Endothelial cell of umbilical vein (primary cell): Measurements from ENCODE around the gene POLR2B. TPM values are rescaled to one million over a fixed set of nuclear protein-coding genes. Genes with fewer than 3 reads are reported as not detected.

Source experiments
- BruUV-seq: library from RNA; stranded (reverse); fragments of 400-500 nt; replicated peaks from 2 replicates; lab custom pipeline; 2021; lab: Mats Ljungman, UMichigan
- CTCF ChIA-PET: fragments of 300-600, 350-600 bp; sonication (Branson Sonifier 250); formaldehyde crosslinking; loops from one replicate; lab custom pipeline; 2021; ENCODE audit warnings: antibody characterized with exemption, inconsistent platforms; lab: Charles Lee
- POLR2A ChIA-PET: fragments of 300-600, 350-600 bp; sonication (Branson Sonifier 250); formaldehyde crosslinking; loops from one replicate; lab custom pipeline; 2021; ENCODE audit warnings: antibody characterized with exemption, inconsistent platforms; lab: Charles Lee
- DNase-seq: peaks from one replicate; pipeline ENCODE4 v3.0.0-alpha.2; 2011; ENCODE audit warnings: low read depth, low spot score
- FAIRE-seq: peaks from 2 replicates; lab custom pipeline; 2011; peaks lifted over from hg19 to GRCh38; lab: Jason Lieb, UNC
- H2AFZ ChIP-seq: 2 replicates; pipeline ENCODE4 v1.6.0; 2012; ENCODE audit warnings: low read depth, low read length, control low read depth, inconsistent platforms
- H3K27ac ChIP-seq: 2 replicates; pipeline ENCODE4 v1.5.1; 2011; ENCODE audit warnings: low read depth, mild to moderate bottlenecking, control low read depth, low read length, moderate library complexity; ENCODE audit not compliant: insufficient read depth
- H3K27me3 ChIP-seq, 2 experiments: 2 replicates each; pipeline versions ENCODE4 v1.6.0 to v1.6.1; 2011; ENCODE audit warnings: low read length in 2 of 2, mixed read lengths in 1 of 2; ENCODE audit not compliant: control insufficient read depth in 2 of 2, insufficient read depth in 2 of 2
- H3K36me3 ChIP-seq, 2 experiments: 2 replicates in 1 of 2; 3 replicates in 1 of 2; pipeline ENCODE4 v1.5.1; 2011; ENCODE audit warnings: low read length in 2 of 2, mild to moderate bottlenecking in 1 of 2, moderate library complexity in 1 of 2; ENCODE audit not compliant: control insufficient read depth in 2 of 2, insufficient read depth in 2 of 2; ENCODE audit errors: extremely low read depth in 1 of 2
- H3K4me1 ChIP-seq: 3 replicates; pipeline ENCODE4 v1.5.1; 2011; ENCODE audit warnings: mild to moderate bottlenecking, low read length; ENCODE audit not compliant: control insufficient read depth, insufficient read depth; ENCODE audit errors: extremely low read depth
- H3K4me2 ChIP-seq: 2 replicates; pipeline ENCODE4 v1.6.1; 2011; ENCODE audit warnings: low read length, control low read depth, mixed read lengths; ENCODE audit not compliant: insufficient read depth
- H3K4me3 ChIP-seq, 3 experiments: fragments of 200-600 bp in 1 of 3; sonication (generic), shearing (Covaris generic) in 1 of 3; replicated peaks in 1 of 3; 2 replicates each; pipeline ENCODE4 v1.5.1; 2011 to 2016; ENCODE audit warnings: control low read depth in 3 of 3, low read length in 3 of 3, mild to moderate bottlenecking in 2 of 3, inconsistent platforms in 1 of 3, low read depth in 1 of 3, moderate library complexity in 1 of 3; ENCODE audit not compliant: insufficient read depth in 1 of 3
- H3K79me2 ChIP-seq: 2 replicates; pipeline ENCODE4 v1.6.0; 2012; ENCODE audit warnings: low read length, inconsistent platforms; ENCODE audit not compliant: control insufficient read depth, insufficient read depth
- H3K9ac ChIP-seq: replicated peaks from 2 replicates; pipeline ENCODE3; 2011; ENCODE audit warnings: low read length, control low read depth; ENCODE audit not compliant: insufficient read depth; ENCODE audit errors: extremely low read depth
- H3K9me1 ChIP-seq: replicated peaks from 3 replicates; pipeline ENCODE4 v1.6.0; 2011; ENCODE audit warnings: mild to moderate bottlenecking, low read length; ENCODE audit not compliant: control insufficient read depth, insufficient read depth; ENCODE audit errors: extremely low read depth
- H3K9me3 ChIP-seq: replicated peaks from 2 replicates; pipeline ENCODE4 v1.5.1; 2012; ENCODE audit warnings: low read length, inconsistent platforms; ENCODE audit not compliant: control insufficient read depth, insufficient read depth
- H4K20me1 ChIP-seq: replicated peaks from 2 replicates; pipeline ENCODE3; 2011; ENCODE audit warnings: mild to moderate bottlenecking, low read length; ENCODE audit not compliant: control insufficient read depth, insufficient read depth; ENCODE audit errors: extremely low read depth
- CTCF ChIP-seq, 2 donors: IDR thresholded peaks; 1 replicate in 1 of 2; 2 replicates in 1 of 2; pipeline ENCODE4 v1.5.1; 2011; ENCODE audit warnings: low read length in 2 of 2, mild to moderate bottlenecking in 2 of 2, moderate library complexity in 2 of 2, control low read depth in 1 of 2, inconsistent platforms in 1 of 2, low read depth in 1 of 2; ENCODE audit not compliant: insufficient read depth in 1 of 2; ENCODE audit errors: extremely low read depth in 1 of 2
- GATA2 ChIP-seq: IDR thresholded peaks from 2 replicates; pipeline ENCODE4 v1.7.0; 2011; ENCODE audit warnings: low read depth, mild to moderate bottlenecking, moderate library complexity, mixed read lengths, low read length; ENCODE audit not compliant: insufficient read length, insufficient read depth
- dilution Hi-C: fragments of 300-500 bp; cut with MboI; formaldehyde crosslinking; loops from one replicate; pipeline ENCODE4 v1.15.0; 2019; ENCODE audit warnings: low sequenced_read_pairs; ENCODE audit not compliant: extremely low pct_ligation_motif_present
- intact Hi-C: fragments of 100-400 bp; cut with micrococcal nuclease; formaldehyde crosslinking; loops from one replicate; pipeline ENCODE4 v1.10.0; 2022
- polyA plus RNA-seq, 4 experiments: library from polyadenylated mRNA; depleted of rRNA in 3 of 4; stranded (reverse) in 3 of 4; unstranded in 1 of 4; fragments of >200 nt; gene quantifications; 2 replicates each; pipeline versions ENCODE4 v1.2.1 to v1.2.3, GENCODE V29; 2011 to 2012; ENCODE audit warnings: missing spikeins in 1 of 4
- total RNA-seq: library from RNA; stranded (reverse); gene quantifications from 2 replicates; pipeline ENCODE4 v1.2.3, GENCODE V29; 2021

Gene POLR2B
- total and polyA plus RNA-seq, 2 donors (not counting 3 experiments of a cell fraction or from before 2014, with no cell fraction given): 75.5 to 148 TPM

GRCh38 chr4:57037982-57038604 is 59.4 kb downstream of the POLR2B start:
- peak; percentile 61 for FAIRE-seq
- dilution Hi-C loops: no loop called here
- no peak overlapping the region for H3K4me3 ChIP-seq

More at GRCh38 chr4:57037982-57038604, 59.4 kb downstream of the POLR2B start:
- TF ChIP-seq GATA2 (no peak), CTCF (IDR thresholded peaks at IDR 0.05; ENCODE audit: extremely low read depth in 1 of 2, insufficient read depth in 1 of 2, low read depth in 1 of 2, low read length in 2 of 2) (peak; percentile 88 to 90)
- H3K79me2 ChIP-seq: peaks cover 4% of the 10 kb centered on the region
- intact Hi-C loops: loop anchor here (1.0 kb wide), 3 partner anchors 73 to 125 kb away; no protein-coding TSS in a partner anchor
- H3K4me1 ChIP-seq: peaks cover 9% of the 10 kb centered on the region
- no TSS peak for BruUV-seq
- H3K9ac ChIP-seq: no peak overlapping the region
- no peaks in the 10 kb centered on the region for H3K9me1 ChIP-seq
- H3K36me3 ChIP-seq: peaks cover 9 to 36% of the 10 kb centered on the region in 2 experiments
- H3K27ac ChIP-seq: no peak overlapping the region
- H3K9me3 ChIP-seq: no peaks in the 10 kb centered on the region
- POLR2A ChIA-PET: interaction anchor here (0.9 kb wide), 1 partner anchor 125 kb away, joined by 3 read pairs; no protein-coding TSS in a partner anchor
- H4K20me1 ChIP-seq: no peaks in the 10 kb centered on the region
- no peaks in the 10 kb centered on the region for H3K27me3 ChIP-seq
- H2AFZ ChIP-seq: no peak overlapping the region
- no peak overlapping the region for H3K4me2 ChIP-seq
- peak; percentile 59 for DNase-seq
- CTCF ChIA-PET: interaction anchor here (0.7 to 4.5 kb wide), 16 partner anchors 12 to 175 kb away, joined by 3 to 67 read pairs (median 4); partner anchors contain the start of gene IGFBP7
